K562 (cell line): ENCODE measurements around the gene HOXC10.

ENCODE experiments used
- FOXM1 ChIP-seq, 2 experiments: fragments of 450-650 bp in 1 of 2; sonication (generic) in 1 of 2; formaldehyde crosslinking in 1 of 2; IDR thresholded peaks; 2 replicates each; pipeline versions ENCODE4 v1.6.1 to v1.9.0; 2017 to 2022; ENCODE audit warnings: low read depth in 2 of 2, mild to moderate bottlenecking in 2 of 2, missing genetic modification reagents in 1 of 2, moderate library complexity in 1 of 2
- SRSF1 ChIP-seq: fragments of 200-400 bp; formaldehyde crosslinking; IDR thresholded peaks from 2 replicates; pipeline ENCODE4 v1.6.1; 2017; ENCODE audit warnings: mild to moderate bottlenecking, low read depth, low read length, moderate library complexity
- TF ChIP-seq, protein P1 (sequence below), 3 experiments: IDR thresholded peaks in 2 of 3; conservative IDR thresholded peaks in 1 of 3; 2 replicates each; pipeline ENCODE4 v1.5.1; 2011 to 2012; ENCODE audit warnings: low read length in 3 of 3, mild to moderate bottlenecking in 3 of 3, control low read depth in 2 of 3, improper control_type of control experiment in 1 of 3, inconsistent platforms in 1 of 3, low read depth in 1 of 3, mixed read lengths in 1 of 3, moderate library complexity in 1 of 3; ENCODE audit not compliant: insufficient read depth in 2 of 3

- TF ChIP-seq, protein P1, sequence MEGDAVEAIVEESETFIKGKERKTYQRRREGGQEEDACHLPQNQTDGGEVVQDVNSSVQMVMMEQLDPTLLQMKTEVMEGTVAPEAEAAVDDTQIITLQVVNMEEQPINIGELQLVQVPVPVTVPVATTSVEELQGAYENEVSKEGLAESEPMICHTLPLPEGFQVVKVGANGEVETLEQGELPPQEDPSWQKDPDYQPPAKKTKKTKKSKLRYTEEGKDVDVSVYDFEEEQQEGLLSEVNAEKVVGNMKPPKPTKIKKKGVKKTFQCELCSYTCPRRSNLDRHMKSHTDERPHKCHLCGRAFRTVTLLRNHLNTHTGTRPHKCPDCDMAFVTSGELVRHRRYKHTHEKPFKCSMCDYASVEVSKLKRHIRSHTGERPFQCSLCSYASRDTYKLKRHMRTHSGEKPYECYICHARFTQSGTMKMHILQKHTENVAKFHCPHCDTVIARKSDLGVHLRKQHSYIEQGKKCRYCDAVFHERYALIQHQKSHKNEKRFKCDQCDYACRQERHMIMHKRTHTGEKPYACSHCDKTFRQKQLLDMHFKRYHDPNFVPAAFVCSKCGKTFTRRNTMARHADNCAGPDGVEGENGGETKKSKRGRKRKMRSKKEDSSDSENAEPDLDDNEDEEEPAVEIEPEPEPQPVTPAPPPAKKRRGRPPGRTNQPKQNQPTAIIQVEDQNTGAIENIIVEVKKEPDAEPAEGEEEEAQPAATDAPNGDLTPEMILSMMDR (IDR thresholded peaks at IDR 0.05 in 2 of 3, conservative IDR thresholded peaks at IDR 0.05 in 1 of 3; ENCODE audit: insufficient read depth in 2 of 3, low read depth in 1 of 3, low read length in 3 of 3): no peak
- no peak for TF ChIP-seq FOXM1 (IDR thresholded peaks at IDR 0.05; ENCODE audit: low read depth)
- no peak for TF ChIP-seq FOXM1 (CRISPR knock-in tag; IDR thresholded peaks at IDR 0.05; ENCODE audit: low read depth)
- TF ChIP-seq SRSF1: no peak
Observed at GRCh38 chr12:54002915-54003389, 18.0 kb downstream of the HOXC10 start.
